Lower leg skin (tissue), 4 donors: Measurements from ENCODE around the gene PRDM8. TPM values are rescaled to one million over a fixed set of nuclear protein-coding genes. Genes with fewer than 3 reads are reported as not detected.

Experiments
- DNase-seq, 2 donors: peaks; one replicate each; pipeline ENCODE4 v3.0.0-alpha.2; 2019; ENCODE audit warnings: low spot score in 2 of 2
- H3K4me3 ChIP-seq: fragments of 200-600 bp; sonication (generic); 2 replicates; pipeline ENCODE4 v1.5.1; 2017; ENCODE audit warnings: mild to moderate bottlenecking, low read depth; ENCODE audit not compliant: poor library complexity, severe bottlenecking
- CTCF ChIP-seq, 3 donors: fragments of 450-650 bp; IDR thresholded peaks; one replicate each; pipeline ENCODE4 v1.5.1; 2016; ENCODE audit warnings: antibody characterized with exemption in 3 of 3, mild to moderate bottlenecking in 3 of 3, moderate library complexity in 2 of 3
- POLR2A ChIP-seq, 2 donors: fragments of 450-650 bp; IDR thresholded peaks; one replicate each; pipeline ENCODE4 v1.6.1; 2016 to 2017; ENCODE audit warnings: antibody characterized with exemption in 2 of 2, mild to moderate bottlenecking in 1 of 2, moderate library complexity in 1 of 2
- WGBS, 2 donors: methylation state at CpG; one replicate each; pipeline ENCODE4 v1.1.5; 2018; 5-methylcytosine and 5-hydroxymethylcytosine counted together
- intact Hi-C: fragments of 100-400 bp; cut with DNase I; formaldehyde crosslinking; loops from one replicate; pipeline ENCODE4 v1.15.0; 2023; ENCODE audit warnings: low total_unique reads
- total RNA-seq, 4 donors: library from RNA; depleted of rRNA; stranded (reverse); fragments of >200 nt; gene quantifications; one replicate each; pipeline ENCODE4 v1.1.0, GENCODE V29; 2016

Gene PRDM8
- total RNA-seq, 4 donors from 2014 or later: 1.4 to 4.6 (median 3.9) TPM

DNA sequence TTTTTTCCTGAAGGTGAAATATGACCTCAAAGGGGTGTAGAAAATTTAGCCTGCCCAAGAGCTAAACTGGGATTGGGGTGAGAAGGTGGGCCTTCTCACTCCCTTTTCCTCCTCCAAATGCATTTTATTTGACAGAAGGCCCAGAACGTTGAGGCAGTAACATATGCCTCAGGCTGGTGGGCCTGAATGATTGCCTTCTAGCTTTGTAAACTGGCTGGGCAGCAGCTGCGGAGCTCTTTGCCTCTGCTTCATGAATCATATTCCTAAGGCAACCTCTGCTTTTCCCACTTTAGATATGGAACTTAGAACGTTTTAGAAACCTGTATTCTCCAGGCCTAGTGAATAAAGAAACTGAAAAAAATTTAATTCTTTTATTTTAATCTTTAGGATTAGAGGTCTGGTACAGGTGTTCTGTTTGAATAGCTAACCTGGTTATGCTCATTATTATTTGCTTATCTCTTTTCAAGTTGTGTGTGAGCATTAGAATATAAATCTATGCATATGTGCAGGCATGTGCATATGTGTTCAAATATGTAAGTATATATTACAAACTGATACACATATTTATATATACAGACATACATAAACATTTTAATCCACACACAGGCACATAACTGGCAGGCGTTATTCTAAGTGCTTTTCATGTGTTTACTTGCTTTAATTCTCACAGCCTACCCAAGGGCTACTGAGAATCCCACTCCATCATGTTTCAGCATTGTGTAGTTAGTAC lies 11.5 kb downstream of the PRDM8 start:
- no peak overlapping the region for H3K4me3 ChIP-seq
- TF ChIP-seq POLR2A (IDR thresholded peaks at IDR 0.05) (no peak), CTCF (IDR thresholded peaks at IDR 0.05) (no peak)
- DNase-seq: no peak
- WGBS, 2 donors: 79 to 82% methylated on average over 4 of the region's 4 CpGs
- intact Hi-C loops: no loop called here

GRCh38 chr4:80209340-80209701 lies 12.0 kb downstream of the PRDM8 start:
- DNase-seq: no peak
- intact Hi-C loops: no loop called here
- no peak overlapping the region for H3K4me3 ChIP-seq
- TF ChIP-seq POLR2A (IDR thresholded peaks at IDR 0.05): no peak
- TF ChIP-seq CTCF (IDR thresholded peaks at IDR 0.05): no peak
- WGBS, 2 donors: 92% methylated on average over 2 of the region's 2 CpGs

- no peak overlapping the region for H3K4me3 ChIP-seq
- 59 to 76% methylated on average over 2 of the region's 2 CpGs for WGBS, 2 donors
- intact Hi-C loops: loop anchor here (10.0 kb wide), 1 partner anchor 1166 kb away; no protein-coding TSS in a partner anchor
- DNase-seq: no peak
- TF ChIP-seq CTCF (IDR thresholded peaks at IDR 0.05): no peak
- no peak for TF ChIP-seq POLR2A (IDR thresholded peaks at IDR 0.05)
Observed at GRCh38 chr4:80210549-80210948, 13.2 kb downstream of the PRDM8 start.

DNA sequence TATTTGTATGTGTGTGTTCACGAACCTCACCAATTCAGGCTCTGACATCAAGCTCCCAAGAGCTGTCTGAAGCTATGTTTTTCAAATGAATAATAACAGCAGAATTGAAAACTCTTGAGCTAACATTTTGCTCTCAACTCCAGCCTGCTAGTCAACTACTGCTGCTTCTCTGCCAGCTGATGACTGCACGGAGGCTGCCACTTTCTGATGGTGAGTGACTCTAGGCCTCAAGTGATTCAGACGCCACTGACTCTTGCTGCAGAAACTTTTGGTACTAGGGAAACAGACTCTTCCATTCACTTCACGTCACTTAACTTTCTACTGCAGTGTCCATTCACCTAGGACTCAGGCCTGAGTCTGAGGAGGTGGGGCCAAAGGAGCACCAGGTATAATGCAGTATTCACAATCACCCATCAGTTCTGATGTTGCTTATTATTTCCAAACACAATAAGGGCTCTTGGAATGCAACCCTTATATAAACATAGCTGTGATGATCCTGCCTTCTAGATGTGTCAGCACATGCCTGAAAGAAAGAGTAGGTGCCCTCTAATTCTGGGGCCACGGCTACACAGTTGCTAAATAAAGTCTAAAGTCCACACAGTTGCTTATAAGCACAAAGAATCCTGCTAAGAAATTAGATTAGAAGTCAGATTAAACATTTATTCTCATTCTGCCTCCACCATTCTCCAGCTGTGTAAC lies 16.0 kb downstream of the PRDM8 start:
- intact Hi-C loops: loop anchor here (10.0 kb wide), 1 partner anchor 1168 kb away; no protein-coding TSS in a partner anchor
- 75 to 82% methylated on average over 5 of the region's 5 CpGs for WGBS, 2 donors
- no peak for TF ChIP-seq CTCF (IDR thresholded peaks at IDR 0.05)

GRCh38 chr4:80215449-80216052 lies 18.2 kb downstream of the PRDM8 start:
- DNase-seq: no peak
- WGBS, 2 donors: 6 to 8% methylated on average over 5 of the region's 5 CpGs
- no peak overlapping the region for H3K4me3 ChIP-seq
- intact Hi-C loops: loop anchor here (5.0 to 10.0 kb wide), 2 partner anchors 1171 to 1263 kb away; no protein-coding TSS in a partner anchor
- TF ChIP-seq CTCF (IDR thresholded peaks at IDR 0.05) (peak in 1 of 3 donors; percentile 33), POLR2A (IDR thresholded peaks at IDR 0.05) (no peak)

More for the DNA sequence above, 16.0 kb downstream of the PRDM8 start:
- DNase-seq: no peak
- H3K4me3 ChIP-seq: no peak overlapping the region
